WTC11 (cell line): ENCODE results near the gene PRPF8. TPM values are rescaled to one million over a fixed set of nuclear protein-coding genes. Genes with fewer than 3 reads are reported as not detected.

Source experiments
- ELF4 ChIP-seq: sonication (generic); formaldehyde crosslinking; IDR thresholded peaks from 2 replicates; pipeline ENCODE4 v1.8.1; 2022; ENCODE audit warnings: low read depth, mild to moderate bottlenecking, moderate library complexity, missing genetic modification reagents
- FOXK1 ChIP-seq: sonication (generic); formaldehyde crosslinking; IDR thresholded peaks from 2 replicates; pipeline ENCODE4 v1.8.0; 2022; ENCODE audit warnings: mild to moderate bottlenecking, moderate library complexity, missing genetic modification reagents
- HMGA2 ChIP-seq: fragments of 250-450 bp; sonication (Bioruptor Pico); IDR thresholded peaks from 2 replicates; pipeline ENCODE4 v1.4.0; 2021; ENCODE audit warnings: mild to moderate bottlenecking, moderate library complexity
- IRF2 ChIP-seq: sonication (generic); formaldehyde crosslinking; IDR thresholded peaks from 2 replicates; pipeline ENCODE4 v1.8.0; 2022; ENCODE audit warnings: low read depth, missing genetic modification reagents, borderline replicate concordance
- NFE2L1 ChIP-seq: sonication (generic); formaldehyde crosslinking; IDR thresholded peaks from 2 replicates; pipeline ENCODE4 v1.8.1; 2023; ENCODE audit warnings: missing genetic modification reagents
- PRRX2 ChIP-seq: fragments of 250-450 bp; sonication (Bioruptor Pico); IDR thresholded peaks from 2 replicates; pipeline ENCODE4 v1.8.0; 2021; ENCODE audit warnings: mild to moderate bottlenecking
- SMAD4 ChIP-seq: sonication (generic); formaldehyde crosslinking; IDR thresholded peaks from 2 replicates; pipeline ENCODE4 v1.8.0; 2022; ENCODE audit warnings: mild to moderate bottlenecking, missing genetic modification reagents
- SOX15 ChIP-seq: fragments of 250-450 bp; sonication (Bioruptor Pico); IDR thresholded peaks from 2 replicates; pipeline ENCODE4 v1.9.0; 2021; ENCODE audit warnings: mild to moderate bottlenecking
- TCF7 ChIP-seq: sonication (generic); formaldehyde crosslinking; IDR thresholded peaks from 2 replicates; pipeline ENCODE4 v1.8.0; 2022; ENCODE audit warnings: mild to moderate bottlenecking, low read depth, missing genetic modification reagents, moderate library complexity
- ZBTB21 ChIP-seq: sonication (generic); formaldehyde crosslinking; IDR thresholded peaks from 2 replicates; pipeline ENCODE4 v1.8.1; 2023; ENCODE audit warnings: mild to moderate bottlenecking, missing genetic modification reagents, borderline replicate concordance
- ZNF263 ChIP-seq: sonication (generic); formaldehyde crosslinking; IDR thresholded peaks from 2 replicates; pipeline ENCODE4 v1.8.1; 2022; ENCODE audit warnings: low read depth, mild to moderate bottlenecking, moderate library complexity, missing genetic modification reagents
- total RNA-seq: library from RNA; stranded (reverse); gene quantifications from 3 replicates; pipeline ENCODE4 v1.2.3, GENCODE V29; 2021
- TF ChIP-seq, protein P1 (sequence below): fragments of 250-450 bp; sonication (Bioruptor Pico); IDR thresholded peaks from 2 replicates; pipeline ENCODE4 v1.9.0; 2021; ENCODE audit warnings: mild to moderate bottlenecking, borderline replicate concordance
- TF ChIP-seq, protein P2 (sequence below): sonication (generic); formaldehyde crosslinking; IDR thresholded peaks from 2 replicates; pipeline ENCODE4 v1.8.0; 2022; ENCODE audit warnings: missing genetic modification reagents
- TF ChIP-seq, protein P3 (sequence below): sonication (generic); formaldehyde crosslinking; IDR thresholded peaks from 2 replicates; pipeline ENCODE4 v1.8.0; 2022; ENCODE audit warnings: mild to moderate bottlenecking, missing genetic modification reagents
- TF ChIP-seq, protein P4 (sequence below): sonication (generic); formaldehyde crosslinking; IDR thresholded peaks from 2 replicates; pipeline ENCODE4 v1.8.1; 2023; ENCODE audit warnings: mild to moderate bottlenecking, missing genetic modification reagents, borderline replicate concordance
- TF ChIP-seq, protein P5 (sequence below): sonication (generic); formaldehyde crosslinking; IDR thresholded peaks from 2 replicates; pipeline ENCODE4 v1.8.1; 2022; ENCODE audit warnings: mild to moderate bottlenecking, moderate library complexity, missing genetic modification reagents
- TF ChIP-seq, protein P6 (sequence below): sonication (generic); formaldehyde crosslinking; IDR thresholded peaks from 2 replicates; pipeline ENCODE4 v1.8.0; 2022; ENCODE audit warnings: mild to moderate bottlenecking, missing genetic modification reagents
- TF ChIP-seq, protein P7 (sequence below): sonication (generic); formaldehyde crosslinking; IDR thresholded peaks from 2 replicates; pipeline ENCODE4 v1.8.0; 2023; ENCODE audit warnings: mild to moderate bottlenecking, missing genetic modification reagents

PRPF8 gene
- total RNA-seq, 1 experiment from 2014 or later: 388 TPM

DNA sequence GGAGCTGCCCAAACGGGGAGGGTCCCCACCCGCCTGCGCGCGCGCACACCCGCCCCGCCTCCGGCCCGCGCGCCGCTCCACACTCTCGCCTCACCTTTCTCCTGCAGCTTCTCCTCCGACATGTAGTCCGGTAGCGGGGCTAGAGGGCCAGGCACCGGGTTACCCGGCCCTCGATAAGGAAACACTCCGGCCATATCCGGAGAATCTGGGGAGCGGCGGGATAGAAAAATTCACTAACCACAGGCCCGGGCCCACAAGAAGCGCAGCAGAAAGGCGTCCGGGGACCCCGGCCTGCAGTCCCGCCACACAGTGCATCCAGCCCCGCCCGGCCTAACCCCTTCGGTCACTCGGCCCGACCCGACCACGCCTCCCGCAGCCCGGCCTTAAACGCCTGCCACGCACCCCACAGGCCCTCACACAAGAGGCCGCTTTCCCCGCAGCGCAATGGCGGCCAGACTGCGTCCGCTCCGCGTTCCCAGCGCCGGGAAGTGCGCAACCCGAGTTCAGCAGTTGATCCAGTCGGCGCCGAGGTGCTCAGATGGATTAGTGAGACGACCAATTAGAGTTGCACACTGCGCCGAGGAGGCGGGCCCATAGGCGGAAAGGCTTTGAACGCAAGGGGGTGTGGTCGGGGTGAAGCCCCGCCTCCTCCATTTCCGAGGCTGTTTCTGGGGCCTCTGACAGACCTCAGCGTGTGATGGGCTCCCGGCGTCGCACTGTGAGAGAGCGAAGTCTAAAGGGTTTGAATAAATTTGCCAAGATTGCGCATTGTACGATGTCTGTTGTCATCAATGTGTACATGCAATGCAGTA, at the start of gene PRPF8 (continued):
- TF ChIP-seq, protein P1, sequence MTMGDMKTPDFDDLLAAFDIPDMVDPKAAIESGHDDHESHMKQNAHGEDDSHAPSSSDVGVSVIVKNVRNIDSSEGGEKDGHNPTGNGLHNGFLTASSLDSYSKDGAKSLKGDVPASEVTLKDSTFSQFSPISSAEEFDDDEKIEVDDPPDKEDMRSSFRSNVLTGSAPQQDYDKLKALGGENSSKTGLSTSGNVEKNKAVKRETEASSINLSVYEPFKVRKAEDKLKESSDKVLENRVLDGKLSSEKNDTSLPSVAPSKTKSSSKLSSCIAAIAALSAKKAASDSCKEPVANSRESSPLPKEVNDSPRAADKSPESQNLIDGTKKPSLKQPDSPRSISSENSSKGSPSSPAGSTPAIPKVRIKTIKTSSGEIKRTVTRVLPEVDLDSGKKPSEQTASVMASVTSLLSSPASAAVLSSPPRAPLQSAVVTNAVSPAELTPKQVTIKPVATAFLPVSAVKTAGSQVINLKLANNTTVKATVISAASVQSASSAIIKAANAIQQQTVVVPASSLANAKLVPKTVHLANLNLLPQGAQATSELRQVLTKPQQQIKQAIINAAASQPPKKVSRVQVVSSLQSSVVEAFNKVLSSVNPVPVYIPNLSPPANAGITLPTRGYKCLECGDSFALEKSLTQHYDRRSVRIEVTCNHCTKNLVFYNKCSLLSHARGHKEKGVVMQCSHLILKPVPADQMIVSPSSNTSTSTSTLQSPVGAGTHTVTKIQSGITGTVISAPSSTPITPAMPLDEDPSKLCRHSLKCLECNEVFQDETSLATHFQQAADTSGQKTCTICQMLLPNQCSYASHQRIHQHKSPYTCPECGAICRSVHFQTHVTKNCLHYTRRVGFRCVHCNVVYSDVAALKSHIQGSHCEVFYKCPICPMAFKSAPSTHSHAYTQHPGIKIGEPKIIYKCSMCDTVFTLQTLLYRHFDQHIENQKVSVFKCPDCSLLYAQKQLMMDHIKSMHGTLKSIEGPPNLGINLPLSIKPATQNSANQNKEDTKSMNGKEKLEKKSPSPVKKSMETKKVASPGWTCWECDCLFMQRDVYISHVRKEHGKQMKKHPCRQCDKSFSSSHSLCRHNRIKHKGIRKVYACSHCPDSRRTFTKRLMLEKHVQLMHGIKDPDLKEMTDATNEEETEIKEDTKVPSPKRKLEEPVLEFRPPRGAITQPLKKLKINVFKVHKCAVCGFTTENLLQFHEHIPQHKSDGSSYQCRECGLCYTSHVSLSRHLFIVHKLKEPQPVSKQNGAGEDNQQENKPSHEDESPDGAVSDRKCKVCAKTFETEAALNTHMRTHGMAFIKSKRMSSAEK (CRISPR knock-in tag): no peak
- TF ChIP-seq FOXK1 (CRISPR knock-in tag): peak; percentile 56; the same call in 1 of the 2 replicates
- no peak for TF ChIP-seq IRF2 (CRISPR knock-in tag)
- no peak for TF ChIP-seq SMAD4 (CRISPR knock-in tag)
- TF ChIP-seq PRRX2 (CRISPR knock-in tag): no peak
- TF ChIP-seq, protein P2, sequence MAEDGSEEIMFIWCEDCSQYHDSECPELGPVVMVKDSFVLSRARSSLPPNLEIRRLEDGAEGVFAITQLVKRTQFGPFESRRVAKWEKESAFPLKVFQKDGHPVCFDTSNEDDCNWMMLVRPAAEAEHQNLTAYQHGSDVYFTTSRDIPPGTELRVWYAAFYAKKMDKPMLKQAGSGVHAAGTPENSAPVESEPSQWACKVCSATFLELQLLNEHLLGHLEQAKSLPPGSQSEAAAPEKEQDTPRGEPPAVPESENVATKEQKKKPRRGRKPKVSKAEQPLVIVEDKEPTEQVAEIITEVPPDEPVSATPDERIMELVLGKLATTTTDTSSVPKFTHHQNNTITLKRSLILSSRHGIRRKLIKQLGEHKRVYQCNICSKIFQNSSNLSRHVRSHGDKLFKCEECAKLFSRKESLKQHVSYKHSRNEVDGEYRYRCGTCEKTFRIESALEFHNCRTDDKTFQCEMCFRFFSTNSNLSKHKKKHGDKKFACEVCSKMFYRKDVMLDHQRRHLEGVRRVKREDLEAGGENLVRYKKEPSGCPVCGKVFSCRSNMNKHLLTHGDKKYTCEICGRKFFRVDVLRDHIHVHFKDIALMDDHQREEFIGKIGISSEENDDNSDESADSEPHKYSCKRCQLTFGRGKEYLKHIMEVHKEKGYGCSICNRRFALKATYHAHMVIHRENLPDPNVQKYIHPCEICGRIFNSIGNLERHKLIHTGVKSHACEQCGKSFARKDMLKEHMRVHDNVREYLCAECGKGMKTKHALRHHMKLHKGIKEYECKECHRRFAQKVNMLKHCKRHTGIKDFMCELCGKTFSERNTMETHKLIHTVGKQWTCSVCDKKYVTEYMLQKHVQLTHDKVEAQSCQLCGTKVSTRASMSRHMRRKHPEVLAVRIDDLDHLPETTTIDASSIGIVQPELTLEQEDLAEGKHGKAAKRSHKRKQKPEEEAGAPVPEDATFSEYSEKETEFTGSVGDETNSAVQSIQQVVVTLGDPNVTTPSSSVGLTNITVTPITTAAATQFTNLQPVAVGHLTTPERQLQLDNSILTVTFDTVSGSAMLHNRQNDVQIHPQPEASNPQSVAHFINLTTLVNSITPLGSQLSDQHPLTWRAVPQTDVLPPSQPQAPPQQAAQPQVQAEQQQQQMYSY (CRISPR knock-in tag): peak; percentile 91
- TF ChIP-seq ELF4 (CRISPR knock-in tag): no peak
- TF ChIP-seq, protein P3, sequence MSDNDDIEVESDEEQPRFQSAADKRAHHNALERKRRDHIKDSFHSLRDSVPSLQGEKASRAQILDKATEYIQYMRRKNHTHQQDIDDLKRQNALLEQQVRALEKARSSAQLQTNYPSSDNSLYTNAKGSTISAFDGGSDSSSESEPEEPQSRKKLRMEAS (CRISPR knock-in tag): peak; percentile 82
- no peak for TF ChIP-seq ZBTB21
- TF ChIP-seq, protein P4, sequence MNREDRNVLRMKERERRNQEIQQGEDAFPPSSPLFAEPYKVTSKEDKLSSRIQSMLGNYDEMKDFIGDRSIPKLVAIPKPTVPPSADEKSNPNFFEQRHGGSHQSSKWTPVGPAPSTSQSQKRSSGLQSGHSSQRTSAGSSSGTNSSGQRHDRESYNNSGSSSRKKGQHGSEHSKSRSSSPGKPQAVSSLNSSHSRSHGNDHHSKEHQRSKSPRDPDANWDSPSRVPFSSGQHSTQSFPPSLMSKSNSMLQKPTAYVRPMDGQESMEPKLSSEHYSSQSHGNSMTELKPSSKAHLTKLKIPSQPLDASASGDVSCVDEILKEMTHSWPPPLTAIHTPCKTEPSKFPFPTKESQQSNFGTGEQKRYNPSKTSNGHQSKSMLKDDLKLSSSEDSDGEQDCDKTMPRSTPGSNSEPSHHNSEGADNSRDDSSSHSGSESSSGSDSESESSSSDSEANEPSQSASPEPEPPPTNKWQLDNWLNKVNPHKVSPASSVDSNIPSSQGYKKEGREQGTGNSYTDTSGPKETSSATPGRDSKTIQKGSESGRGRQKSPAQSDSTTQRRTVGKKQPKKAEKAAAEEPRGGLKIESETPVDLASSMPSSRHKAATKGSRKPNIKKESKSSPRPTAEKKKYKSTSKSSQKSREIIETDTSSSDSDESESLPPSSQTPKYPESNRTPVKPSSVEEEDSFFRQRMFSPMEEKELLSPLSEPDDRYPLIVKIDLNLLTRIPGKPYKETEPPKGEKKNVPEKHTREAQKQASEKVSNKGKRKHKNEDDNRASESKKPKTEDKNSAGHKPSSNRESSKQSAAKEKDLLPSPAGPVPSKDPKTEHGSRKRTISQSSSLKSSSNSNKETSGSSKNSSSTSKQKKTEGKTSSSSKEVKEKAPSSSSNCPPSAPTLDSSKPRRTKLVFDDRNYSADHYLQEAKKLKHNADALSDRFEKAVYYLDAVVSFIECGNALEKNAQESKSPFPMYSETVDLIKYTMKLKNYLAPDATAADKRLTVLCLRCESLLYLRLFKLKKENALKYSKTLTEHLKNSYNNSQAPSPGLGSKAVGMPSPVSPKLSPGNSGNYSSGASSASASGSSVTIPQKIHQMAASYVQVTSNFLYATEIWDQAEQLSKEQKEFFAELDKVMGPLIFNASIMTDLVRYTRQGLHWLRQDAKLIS (CRISPR knock-in tag): no peak
- no peak for TF ChIP-seq ZNF263 (CRISPR knock-in tag)
- no peak for TF ChIP-seq HMGA2 (CRISPR knock-in tag)
- no peak for TF ChIP-seq TCF7
- TF ChIP-seq SOX15 (CRISPR knock-in tag): no peak
- TF ChIP-seq, protein P5, sequence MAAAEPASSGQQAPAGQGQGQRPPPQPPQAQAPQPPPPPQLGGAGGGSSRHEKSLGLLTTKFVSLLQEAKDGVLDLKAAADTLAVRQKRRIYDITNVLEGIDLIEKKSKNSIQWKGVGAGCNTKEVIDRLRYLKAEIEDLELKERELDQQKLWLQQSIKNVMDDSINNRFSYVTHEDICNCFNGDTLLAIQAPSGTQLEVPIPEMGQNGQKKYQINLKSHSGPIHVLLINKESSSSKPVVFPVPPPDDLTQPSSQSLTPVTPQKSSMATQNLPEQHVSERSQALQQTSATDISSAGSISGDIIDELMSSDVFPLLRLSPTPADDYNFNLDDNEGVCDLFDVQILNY (CRISPR knock-in tag): 0 out of 2 replicates have a peak, but pooled peaks have one; percentile 11
- TF ChIP-seq NFE2L1 (CRISPR knock-in tag): no peak
- TF ChIP-seq, protein P6, sequence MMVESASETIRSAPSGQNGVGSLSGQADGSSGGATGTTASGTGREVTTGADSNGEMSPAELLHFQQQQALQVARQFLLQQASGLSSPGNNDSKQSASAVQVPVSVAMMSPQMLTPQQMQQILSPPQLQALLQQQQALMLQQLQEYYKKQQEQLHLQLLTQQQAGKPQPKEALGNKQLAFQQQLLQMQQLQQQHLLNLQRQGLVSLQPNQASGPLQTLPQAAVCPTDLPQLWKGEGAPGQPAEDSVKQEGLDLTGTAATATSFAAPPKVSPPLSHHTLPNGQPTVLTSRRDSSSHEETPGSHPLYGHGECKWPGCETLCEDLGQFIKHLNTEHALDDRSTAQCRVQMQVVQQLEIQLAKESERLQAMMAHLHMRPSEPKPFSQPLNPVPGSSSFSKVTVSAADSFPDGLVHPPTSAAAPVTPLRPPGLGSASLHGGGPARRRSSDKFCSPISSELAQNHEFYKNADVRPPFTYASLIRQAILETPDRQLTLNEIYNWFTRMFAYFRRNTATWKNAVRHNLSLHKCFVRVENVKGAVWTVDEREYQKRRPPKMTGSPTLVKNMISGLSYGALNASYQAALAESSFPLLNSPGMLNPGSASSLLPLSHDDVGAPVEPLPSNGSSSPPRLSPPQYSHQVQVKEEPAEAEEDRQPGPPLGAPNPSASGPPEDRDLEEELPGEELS (CRISPR knock-in tag): 0 out of 2 replicates have a peak, but pooled peaks have one; percentile 20
- TF ChIP-seq, protein P7, sequence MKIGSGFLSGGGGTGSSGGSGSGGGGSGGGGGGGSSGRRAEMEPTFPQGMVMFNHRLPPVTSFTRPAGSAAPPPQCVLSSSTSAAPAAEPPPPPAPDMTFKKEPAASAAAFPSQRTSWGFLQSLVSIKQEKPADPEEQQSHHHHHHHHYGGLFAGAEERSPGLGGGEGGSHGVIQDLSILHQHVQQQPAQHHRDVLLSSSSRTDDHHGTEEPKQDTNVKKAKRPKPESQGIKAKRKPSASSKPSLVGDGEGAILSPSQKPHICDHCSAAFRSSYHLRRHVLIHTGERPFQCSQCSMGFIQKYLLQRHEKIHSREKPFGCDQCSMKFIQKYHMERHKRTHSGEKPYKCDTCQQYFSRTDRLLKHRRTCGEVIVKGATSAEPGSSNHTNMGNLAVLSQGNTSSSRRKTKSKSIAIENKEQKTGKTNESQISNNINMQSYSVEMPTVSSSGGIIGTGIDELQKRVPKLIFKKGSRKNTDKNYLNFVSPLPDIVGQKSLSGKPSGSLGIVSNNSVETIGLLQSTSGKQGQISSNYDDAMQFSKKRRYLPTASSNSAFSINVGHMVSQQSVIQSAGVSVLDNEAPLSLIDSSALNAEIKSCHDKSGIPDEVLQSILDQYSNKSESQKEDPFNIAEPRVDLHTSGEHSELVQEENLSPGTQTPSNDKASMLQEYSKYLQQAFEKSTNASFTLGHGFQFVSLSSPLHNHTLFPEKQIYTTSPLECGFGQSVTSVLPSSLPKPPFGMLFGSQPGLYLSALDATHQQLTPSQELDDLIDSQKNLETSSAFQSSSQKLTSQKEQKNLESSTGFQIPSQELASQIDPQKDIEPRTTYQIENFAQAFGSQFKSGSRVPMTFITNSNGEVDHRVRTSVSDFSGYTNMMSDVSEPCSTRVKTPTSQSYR (CRISPR knock-in tag): 0 out of 2 replicates have a peak, but pooled peaks have one; percentile 14
